ENCODE results near the gene ATG2A.

The ATG2A gene

DNA sequence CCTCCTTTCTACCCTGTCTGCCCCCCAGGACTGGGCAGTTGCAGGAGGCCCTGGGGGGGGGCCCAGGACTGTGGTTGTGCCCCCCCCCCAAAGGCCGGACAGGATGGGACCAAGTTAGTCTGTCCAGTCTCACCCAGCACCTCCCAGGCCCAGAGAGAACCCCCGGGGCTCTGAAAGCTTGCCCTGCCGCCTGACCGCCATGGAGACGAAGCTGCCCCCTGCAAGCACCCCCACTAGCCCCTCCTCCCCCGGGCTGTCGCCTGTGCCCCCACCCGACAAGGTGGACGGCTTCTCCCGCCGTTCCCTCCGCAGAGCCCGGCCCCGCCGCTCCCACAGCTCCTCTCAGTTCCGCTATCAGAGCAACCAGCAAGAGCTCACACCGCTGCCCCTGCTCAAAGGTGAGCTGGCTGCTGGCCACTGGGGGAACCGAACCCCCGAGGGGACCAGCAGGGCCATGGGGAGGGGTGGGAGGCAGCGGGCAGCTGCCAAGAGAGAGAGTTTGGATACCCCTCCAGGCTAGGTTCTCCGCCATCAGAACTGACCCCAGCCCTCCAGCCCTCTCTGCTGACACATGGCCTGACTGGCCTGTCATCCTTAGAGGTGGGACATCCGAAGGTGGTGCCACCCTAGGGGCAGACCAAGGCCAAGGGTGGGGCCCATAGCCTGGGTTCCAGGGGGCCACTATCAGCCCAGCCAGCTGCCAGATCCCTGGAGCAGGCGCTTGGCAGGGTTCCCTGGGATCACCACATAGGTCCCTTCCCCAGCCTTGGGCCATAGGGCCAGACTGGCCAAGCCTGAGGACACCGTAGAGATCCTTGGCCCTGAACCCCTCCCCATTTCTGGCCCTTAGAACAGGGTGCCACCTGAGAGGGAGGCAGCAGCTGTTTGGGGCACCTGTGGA, 8.8 kb upstream of the ATG2A start:
- in situ Hi-C loops (cut with MboI; ENCODE audit: low sequenced_read_pairs), result no loop called here

DNA sequence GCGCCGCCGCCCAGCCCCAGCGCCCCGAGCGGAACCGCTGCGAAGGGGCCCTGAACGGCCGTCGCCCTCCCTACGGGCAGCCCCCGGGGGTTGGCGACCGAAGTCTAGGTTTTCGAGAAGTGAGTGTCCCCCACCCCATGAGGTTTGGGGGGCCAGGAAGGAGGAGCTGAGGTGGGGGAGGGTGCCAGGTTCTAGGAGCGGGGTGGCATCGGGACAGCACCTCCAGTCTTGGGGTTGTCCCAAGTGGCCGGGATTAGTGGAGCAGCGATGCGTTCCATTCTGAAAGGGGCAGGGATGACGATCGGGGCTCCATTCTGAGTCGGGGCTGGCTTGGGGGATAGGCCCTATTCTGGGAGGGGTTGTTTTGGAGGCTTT, 7.9 kb upstream of the ATG2A start:
- in situ Hi-C loops (cut with MboI; ENCODE audit: low sequenced_read_pairs), result no loop called here

DNA sequence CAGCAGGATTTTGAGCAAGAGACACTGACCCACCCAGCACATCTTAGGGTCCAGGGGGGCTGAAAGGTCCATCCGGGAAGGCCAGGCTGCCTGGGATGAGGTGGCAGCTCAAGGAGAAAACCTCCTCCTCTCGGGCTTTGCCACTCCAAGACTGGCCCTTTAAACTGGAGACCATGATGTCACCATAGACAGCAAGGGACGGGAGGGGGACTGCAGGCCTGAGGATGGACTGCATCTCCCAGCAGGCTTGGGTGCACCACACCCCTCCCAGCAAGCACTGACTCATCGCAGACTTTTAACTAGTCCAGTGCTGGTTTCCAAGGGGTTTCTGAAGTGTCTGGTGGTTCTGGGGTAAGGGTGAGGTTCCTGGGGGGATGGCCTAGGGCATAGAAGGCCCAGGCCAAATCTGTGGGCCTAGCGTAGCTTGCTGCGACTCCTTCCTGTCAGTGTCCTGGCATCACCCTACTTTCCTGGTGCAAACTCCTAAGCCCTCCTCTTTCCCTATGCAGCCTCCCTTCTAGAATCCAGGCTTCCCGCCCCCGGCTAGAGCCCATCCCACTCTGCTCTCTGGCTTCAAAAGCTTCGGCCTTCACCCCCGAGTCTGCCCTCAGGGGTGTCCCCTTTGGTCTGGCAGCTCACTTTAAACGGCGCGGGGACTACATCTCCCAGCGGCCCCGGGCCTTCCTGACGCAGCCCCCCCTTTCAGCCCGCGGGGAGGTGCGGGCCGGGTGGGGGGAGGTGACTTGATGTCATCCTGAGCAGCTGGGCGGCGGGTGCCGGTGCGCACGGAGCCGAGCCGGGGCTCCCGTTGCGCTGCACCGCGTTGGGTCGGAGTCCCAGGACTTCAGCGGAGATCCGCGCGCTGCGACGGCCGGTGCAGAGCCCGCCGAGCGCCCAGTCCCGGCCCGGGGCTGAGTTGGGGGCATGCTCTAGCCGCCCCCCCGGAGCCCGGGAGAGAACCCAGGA, 7.2 kb upstream of the ATG2A start, which contains the start of gene PPP2R5B:
Gene PPP2R5B (plus strand): TSS at position 746 of the 966 bp plus-strand sequence. CDS start 1,046 bp downstream, outside the sequence.
- in situ Hi-C loops (cut with MboI; ENCODE audit: low sequenced_read_pairs), result no loop called here

DNA sequence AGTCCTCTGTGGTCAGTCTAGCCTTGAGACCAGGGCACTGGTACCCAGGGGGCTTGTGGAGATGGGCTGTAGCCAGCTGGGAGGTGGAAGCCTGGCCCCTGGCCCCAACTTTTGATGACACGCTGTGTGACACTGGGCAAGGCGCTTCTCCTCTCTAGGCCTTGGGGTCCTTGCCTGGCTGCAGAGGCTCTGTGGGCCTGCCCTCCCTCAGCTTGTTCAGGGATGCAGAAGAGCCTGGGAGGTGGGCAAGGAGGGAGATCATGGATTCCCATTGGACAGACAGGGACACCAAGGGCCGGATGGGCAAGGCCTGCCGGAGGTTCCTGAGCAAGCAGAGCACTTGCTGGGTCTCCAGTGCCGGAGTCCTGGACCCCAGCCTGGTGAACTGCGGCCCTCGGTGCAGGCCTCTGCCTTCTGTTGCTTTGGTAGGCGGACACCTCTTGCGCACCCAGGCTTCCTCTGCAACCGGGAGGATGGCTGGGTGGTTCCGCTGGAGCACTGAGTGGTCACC, 6.2 kb upstream of the ATG2A start:
- in situ Hi-C loops (cut with MboI; ENCODE audit: low sequenced_read_pairs), result no loop called here

DNA sequence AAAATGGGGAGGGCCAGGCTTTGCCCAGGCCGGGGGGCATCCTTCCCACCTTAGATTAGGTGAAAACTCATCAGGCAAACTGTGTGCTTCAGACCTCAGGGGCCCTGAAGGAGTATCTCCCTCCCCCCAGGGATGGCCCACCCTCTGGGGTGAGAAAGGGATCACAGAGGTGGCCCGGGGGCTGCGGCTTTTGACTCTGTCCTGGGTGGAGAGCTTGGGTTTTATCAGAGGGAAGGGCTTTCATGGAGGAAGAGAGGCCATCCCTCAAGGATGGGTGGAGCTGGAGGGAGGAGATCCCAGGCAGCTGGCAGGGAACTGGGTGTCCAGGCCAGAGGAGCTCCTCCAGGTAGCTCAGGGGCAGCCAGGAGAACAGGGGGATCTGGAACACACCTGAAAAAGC, 4.4 kb upstream of the ATG2A start:
- in situ Hi-C loops (cut with MboI; ENCODE audit: low sequenced_read_pairs), result no loop called here

DNA sequence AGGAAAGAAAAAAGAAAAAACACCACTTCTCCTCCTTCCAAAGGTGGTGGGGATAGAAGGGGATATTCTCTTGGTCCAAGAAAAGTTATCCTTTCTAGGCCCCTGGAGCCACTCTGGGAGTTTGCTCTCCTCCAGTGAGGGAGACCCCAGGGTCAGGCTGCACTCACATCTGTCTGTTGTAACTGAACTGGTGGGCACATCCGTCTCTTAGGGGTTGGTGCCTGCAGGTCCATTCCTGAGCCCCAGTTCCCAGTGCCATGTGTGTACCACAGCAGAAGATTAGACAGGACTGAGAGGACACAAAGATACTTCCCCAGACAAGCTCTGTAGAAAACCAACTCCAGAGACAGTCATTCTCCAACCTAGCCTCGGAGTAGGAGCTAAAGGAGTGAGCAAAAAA, 3.1 kb upstream of the ATG2A start:
- in situ Hi-C loops (cut with MboI; ENCODE audit: low sequenced_read_pairs), result no loop called here

DNA sequence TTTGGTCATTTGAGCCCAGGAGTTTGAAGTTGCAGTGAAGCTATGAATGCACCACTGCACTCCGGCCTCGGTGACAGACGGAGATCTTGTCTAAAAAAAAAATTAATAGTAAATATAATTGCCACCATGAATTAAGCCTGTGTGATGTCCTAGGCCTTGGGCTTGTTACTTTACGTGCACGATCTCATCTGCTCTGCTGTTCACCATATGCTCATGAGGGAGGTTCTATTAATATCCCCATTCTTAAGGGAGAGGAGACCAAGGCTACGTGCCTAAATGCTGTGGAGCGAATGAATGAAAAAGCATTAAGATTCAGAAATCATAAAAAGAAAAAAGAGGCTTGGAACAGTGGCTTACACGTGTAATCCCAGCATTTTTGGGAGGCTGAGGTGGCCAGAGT, 2.6 kb upstream of the ATG2A start:
- in situ Hi-C loops (cut with MboI; ENCODE audit: low sequenced_read_pairs), result no loop called here

DNA sequence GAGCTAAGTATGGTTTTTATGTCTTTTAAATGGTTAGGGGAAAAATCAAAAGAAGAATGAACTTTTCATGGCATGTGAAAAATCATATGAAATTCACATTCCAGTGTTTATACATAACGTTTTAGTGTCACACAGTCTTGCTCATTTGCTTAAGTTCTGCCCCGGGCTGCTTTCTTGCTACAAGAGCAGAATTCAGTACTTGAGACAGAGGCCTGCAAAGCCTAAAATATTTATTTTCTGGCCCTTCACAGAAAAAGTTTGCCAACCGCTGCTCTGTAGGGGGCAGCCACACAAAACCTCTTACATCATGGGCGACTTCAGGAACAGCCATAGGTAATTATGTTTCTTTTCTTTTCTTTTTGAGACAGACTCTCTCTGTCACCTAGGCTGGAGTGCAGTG, 1.0 kb upstream of the ATG2A start:
- in situ Hi-C loops (cut with MboI; ENCODE audit: low sequenced_read_pairs), result no loop called here

DNA sequence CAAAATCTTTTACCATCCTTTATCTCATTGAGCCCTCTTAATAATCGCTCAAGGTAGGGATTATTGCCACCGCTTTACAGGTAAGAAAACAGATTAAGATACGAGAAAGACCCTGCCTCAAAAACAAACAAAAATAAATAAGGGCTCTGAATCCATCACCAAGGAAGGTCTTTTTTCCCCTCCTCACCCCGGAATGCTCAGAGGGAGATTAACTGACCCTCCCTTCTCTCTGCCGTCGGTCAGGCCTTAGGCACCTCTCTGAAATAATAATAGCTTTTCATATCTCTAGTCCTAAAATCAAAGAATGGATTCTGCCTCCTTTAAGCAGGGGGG, 620 bp upstream of the ATG2A start:
- in situ Hi-C loops (cut with MboI; ENCODE audit: low sequenced_read_pairs), result no loop called here

DNA sequence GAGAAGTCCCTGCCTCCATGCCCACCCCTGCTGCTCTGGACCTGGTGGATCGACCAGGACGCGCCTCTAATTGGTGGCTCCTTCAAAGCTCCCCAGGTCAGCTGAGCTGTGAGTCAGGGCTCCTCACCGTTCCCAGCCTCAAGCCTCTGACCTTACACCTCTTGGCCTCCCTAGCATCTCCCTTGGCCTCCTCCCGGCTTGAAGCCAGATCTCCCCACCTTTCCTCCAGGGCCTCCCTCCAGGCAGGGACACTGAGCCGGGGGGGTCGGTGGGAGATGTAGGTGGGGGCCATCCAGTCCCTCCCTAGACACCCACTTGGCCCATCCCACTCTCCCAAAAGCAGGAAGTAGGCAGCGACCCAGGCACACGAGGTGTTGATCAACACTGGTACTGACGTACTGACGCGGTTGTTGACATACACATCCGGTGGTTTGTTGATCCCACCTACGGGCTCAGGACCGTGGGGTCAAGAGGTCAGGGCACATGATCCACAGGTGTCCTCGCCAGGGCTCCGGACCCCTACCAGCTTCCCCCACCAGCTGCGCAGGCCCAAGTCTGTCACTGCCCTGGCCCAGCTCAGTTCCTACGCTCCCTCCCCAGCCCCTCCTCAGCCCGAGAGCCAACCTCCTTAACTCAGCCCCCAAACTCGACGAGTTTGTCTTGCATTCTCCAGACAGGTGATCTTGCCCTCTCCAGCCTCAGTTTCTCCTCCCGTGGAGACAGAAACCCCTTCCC, 802 bp downstream of the ATG2A start:
- in situ Hi-C loops (cut with MboI; ENCODE audit: low sequenced_read_pairs), result no loop called here

DNA sequence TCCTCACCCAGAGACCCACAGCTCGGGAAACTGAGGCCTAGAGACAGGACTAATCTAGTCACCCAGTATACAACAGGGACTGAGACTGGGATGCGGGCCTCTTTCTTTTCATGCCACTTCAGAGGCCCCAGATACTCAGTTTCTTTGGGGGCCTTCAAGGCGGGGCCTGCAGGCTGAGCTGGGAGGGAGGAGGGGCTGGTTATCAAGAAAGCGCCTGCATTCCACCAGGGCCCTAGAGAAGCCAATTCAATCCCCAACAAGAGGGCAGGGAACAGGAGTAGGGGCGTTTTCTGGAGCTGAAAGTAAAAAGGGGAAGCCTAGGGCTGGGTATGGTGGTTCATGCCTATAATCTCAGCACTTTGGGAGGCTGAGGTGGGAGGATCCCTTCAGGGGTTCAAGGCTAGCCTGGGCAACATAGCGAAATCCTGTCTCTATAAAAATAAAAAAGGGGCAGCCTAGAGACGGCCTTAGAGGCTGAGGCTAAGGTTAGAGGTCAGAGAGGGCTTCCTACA, 1.6 kb downstream of the ATG2A start:
- in situ Hi-C loops (cut with MboI; ENCODE audit: low sequenced_read_pairs), result no loop called here

DNA sequence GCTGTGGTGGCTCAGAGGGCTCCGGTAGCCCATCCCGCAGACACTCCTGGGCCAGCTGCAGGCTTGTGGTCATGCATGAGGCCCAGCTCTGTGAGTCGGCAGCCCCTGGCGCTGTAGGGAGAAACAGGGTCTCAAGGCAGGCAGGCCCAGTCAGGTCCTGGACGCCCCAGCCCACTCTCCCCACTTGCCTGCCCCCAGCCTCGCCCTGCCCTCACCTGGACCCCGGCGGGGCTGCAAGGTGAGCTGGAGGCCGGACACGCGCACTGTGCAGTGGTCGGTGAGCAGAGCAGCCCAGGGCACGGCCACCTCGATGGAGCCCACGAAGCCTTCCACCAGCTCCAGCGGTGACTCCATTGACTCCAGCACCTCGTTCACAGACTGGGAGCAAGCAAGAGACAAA, 2.9 kb downstream of the ATG2A start:
- in situ Hi-C loops (cut with MboI; ENCODE audit: low sequenced_read_pairs), result no loop called here

DNA sequence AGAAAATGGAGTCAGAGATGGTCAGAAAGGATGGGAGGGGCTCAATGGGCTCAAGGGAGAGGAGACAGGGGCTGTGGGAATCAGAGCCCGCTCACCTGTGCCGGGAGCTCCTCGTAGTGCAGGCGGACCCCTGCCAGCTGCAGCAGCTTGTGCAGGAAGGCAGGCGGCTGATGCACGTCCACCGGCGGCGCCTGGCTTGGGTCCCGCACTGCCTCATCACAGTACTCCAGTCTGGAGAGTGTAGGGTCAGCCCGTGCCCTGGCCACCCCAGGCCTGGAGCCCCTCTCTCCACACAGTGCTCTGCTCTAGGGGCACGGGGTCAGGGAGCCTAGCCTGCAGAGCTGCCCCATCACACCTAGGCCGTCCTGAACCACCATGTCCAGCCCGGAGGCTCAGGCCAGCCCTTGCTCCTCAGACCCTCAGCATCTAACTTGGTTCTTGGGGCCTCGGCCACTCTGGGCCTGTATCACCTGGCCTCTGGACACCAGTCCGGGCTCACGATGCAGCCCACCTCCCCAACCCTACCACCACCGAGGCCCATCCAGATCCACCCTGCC, 3.8 kb downstream of the ATG2A start:
- in situ Hi-C loops (cut with MboI; ENCODE audit: low sequenced_read_pairs), result no loop called here

DNA sequence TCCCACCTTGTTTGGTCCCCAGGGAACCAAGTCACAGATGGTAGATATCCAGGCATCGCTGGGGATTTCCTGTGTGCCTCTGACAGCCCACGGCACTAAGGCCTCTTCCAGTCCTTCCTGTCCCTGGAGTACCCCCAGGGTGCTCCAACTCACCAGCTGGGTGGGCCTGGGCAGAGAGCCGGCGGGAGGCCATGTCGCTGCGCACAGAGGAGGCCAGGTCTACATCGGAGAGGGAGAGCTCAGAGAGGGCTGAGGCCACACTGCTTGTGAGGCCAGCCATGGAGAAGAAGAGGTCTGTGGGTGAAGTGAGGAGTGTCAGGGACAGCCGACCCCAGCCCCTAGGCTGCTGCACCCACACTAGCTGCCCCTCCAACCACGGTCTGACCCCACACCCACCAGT, 5.3 kb downstream of the ATG2A start:
- in situ Hi-C loops (cut with MboI; ENCODE audit: low sequenced_read_pairs), result no loop called here

DNA sequence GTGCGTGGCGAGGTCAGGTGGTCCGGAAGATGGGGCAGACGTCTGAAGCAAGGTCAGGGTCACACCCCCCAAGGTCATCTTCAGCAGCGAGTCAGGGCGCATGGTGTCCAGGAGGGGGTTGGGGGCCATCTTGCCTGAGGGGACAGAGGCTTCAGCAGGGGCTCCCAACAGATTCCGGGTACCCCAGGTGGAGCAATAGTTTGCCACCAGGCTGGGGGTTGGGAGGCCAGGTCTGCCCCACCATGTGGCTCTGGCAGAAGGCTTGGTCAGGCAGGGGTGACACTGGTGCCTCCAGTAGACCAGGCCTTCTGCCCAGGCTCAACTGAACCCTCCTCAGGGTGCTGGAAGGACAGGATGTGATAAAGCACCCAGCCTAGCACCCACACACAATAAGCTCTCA, 5.9 kb downstream of the ATG2A start:
- in situ Hi-C loops (cut with MboI; ENCODE audit: low sequenced_read_pairs), result no loop called here

DNA sequence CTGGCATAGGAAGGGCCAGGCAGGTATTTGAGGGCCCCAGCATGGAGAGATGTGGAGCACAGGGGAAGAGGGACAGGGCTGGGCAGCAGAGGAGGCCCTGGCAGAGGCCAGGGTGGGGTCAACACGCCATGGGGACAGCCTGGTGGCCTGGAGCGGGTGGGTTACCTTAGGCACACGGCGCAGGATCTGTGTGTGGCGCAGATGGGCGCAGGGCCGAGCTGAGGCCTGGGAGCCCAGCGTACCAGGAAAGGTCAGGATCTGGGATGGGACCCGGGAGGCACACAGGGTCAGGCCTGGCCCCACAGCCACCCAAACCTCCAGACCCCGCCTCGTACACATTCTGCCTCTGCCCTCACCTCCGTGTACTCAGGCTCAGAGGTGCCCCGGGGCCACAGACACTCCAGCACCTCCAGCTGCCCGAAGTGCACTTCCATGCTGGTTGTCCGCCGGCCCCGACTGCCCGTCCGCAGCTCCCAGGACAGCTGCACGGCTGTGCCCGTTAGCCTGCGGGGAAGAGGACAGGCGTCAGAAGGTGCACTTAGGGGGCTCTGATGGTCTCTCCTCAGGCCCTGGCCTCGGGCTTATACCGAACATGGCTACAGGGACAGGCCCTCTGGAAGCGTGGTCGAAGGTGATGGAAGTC, 6.4 kb downstream of the ATG2A start:
- in situ Hi-C loops (cut with MboI; ENCODE audit: low sequenced_read_pairs), result no loop called here

DNA sequence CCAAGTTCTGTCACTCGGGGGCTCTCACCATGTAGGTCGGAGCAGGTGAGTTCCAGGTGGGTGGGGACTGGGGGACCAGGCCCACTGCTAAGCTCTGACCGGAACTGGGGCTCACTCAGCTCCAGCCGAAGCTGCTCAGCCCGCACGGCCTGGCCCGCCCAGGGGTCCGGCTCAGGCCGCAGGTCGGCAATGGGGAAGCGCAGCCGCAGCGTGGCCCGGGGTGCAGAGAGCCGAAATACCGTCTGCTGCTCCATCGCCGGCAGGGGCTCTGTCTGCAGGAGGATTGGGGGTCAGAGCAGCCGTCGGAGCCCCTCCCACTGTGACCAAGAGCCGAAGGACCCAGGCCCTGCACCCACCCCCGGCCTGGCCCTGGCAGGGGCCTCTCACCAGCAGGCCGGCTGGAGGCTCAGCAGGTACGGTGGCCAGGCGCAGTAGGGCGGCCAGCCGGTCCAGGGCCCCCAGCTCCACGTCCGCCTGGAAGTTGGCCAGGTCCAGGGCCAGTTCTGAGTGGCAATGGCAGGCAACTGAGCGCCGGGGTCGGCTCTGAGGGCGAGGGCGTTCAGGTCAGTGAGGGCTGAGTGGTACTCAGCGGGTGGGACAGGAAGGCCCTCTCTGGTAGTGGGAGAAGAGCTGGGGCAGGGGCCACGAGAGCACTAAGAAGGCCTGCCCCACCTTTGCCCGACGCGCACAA, 7.2 kb downstream of the ATG2A start:
- in situ Hi-C loops (cut with MboI; ENCODE audit: low sequenced_read_pairs), result no loop called here

DNA sequence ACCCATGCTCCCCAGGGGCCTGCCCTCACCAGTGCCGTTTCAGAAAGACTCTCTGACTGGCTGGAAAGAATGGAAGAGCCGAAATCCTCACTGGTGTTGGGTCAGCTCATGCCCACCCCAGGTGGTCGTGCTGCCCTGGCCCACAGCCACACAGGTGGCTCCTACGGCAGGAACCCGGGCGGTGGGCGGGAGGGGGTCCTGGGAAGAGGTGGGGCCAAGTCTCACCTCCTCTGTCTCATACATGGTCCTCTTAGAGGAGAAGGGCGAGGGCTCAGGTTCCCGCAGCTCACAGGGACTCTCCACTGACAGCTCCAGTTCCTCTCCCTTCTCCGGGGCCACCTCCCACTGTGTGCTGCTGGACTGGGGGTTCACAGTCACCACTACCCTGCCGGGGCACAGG, 8.2 kb downstream of the ATG2A start:
- in situ Hi-C loops (cut with MboI; ENCODE audit: low sequenced_read_pairs), result no loop called here

DNA sequence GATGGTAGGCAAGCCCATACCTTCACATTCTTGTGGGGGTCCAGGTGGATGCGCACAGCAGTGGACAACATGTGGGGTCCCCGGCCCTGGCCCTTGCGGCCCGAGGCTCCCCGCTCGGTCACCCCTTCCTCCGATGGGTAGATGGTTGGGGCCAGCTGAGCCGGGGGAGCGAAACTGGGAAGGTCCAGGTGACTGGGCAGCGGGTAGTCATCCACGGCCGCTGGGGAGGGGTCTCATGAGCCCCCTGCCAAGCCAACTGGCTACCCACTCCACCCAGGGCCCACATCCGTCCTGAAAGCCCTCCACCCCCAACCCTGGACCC, 10.7 kb downstream of the ATG2A start:
- in situ Hi-C loops (cut with MboI; ENCODE audit: low sequenced_read_pairs), result no loop called here

All from HL-60/S4 (cell line).